ENCODE results near the gene ZCCHC9. TPM values are rescaled to one million over a fixed set of nuclear protein-coding genes. Genes with fewer than 3 reads are reported as not detected.

ZCCHC9 gene
- total RNA-seq, 1 experiment from 2014 or later, result 11.3 TPM

GRCh38 chr5:81355291-81356251 lies 54.2 kb downstream of the ZCCHC9 start:
- Histone ChIP-seq H3K27me3 (ENCODE audit: control insufficient read depth, insufficient read depth, low read length) (no peaks in the 10 kb centered on the region), H3K36me3 (replicated peaks; ENCODE audit: control insufficient read depth, insufficient read depth, low read length) (no peaks in the 10 kb centered on the region), H3K4me3 (ENCODE audit: insufficient read depth, low read depth, low read length) (no peak overlapping the region)
- no peak for DNase-seq

- no peaks in the 10 kb centered on the region for H3K36me3 ChIP-seq (replicated peaks; ENCODE audit: control insufficient read depth, insufficient read depth, low read length)
- peak; percentile 27 for DNase-seq
- H3K27me3 ChIP-seq (ENCODE audit: control insufficient read depth, insufficient read depth, low read length), result no peaks in the 10 kb centered on the region
- no peak overlapping the region for H3K4me3 ChIP-seq (ENCODE audit: insufficient read depth, low read depth, low read length)
Measured at GRCh38 chr5:81359108-81359507, 57.7 kb downstream of the ZCCHC9 start.

DNA sequence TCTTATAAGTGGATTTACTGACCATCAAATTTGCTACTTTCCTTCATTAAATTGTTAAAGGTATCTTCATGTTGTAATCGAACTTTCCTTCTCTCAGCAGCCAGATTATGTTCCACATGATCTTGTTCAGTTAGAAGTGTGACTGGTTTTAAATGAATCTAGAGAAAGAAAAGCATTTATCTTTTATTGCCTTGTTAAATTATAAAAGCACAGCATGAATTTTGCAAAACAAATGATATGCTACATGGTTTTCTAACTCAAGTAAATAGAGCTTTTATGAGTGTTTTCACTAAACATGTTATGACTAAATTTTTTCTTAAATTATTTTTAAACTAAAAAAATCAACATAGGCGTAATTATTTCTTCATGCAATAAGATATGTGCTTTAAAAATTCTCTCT lies 58.5 kb downstream of the ZCCHC9 start:
- no peak for DNase-seq
- Histone ChIP-seq H3K4me3 (ENCODE audit: insufficient read depth, low read depth, low read length) (no peak overlapping the region), H3K36me3 (replicated peaks; ENCODE audit: control insufficient read depth, insufficient read depth, low read length) (no peaks in the 10 kb centered on the region), H3K27me3 (ENCODE audit: control insufficient read depth, insufficient read depth, low read length) (no peaks in the 10 kb centered on the region)

DNA sequence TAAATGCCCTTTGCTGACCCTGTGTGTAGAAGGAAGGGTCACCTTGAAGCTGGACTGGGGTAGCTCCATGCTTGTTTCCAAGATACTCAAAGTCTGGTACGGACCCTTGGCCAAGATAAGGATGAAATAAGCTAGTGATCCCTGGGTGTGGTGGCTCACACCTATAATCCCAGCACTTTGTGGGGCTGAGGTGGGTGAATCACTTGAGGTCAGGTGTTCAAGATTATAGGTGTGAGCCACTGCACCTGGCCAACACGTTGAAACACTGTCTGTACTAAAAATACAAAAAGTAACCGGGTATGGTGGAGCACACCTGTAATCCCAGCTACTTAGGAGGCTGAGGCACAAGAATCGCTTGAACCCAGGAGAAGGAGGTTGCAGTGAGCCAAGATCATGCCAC lies 59.3 kb downstream of the ZCCHC9 start:
- H3K27me3 ChIP-seq (ENCODE audit: control insufficient read depth, insufficient read depth, low read length), result no peaks in the 10 kb centered on the region
- DNase-seq, result no peak
- no peaks in the 10 kb centered on the region for H3K36me3 ChIP-seq (replicated peaks; ENCODE audit: control insufficient read depth, insufficient read depth, low read length)
- H3K4me3 ChIP-seq (ENCODE audit: insufficient read depth, low read depth, low read length), result no peak overlapping the region

DNA sequence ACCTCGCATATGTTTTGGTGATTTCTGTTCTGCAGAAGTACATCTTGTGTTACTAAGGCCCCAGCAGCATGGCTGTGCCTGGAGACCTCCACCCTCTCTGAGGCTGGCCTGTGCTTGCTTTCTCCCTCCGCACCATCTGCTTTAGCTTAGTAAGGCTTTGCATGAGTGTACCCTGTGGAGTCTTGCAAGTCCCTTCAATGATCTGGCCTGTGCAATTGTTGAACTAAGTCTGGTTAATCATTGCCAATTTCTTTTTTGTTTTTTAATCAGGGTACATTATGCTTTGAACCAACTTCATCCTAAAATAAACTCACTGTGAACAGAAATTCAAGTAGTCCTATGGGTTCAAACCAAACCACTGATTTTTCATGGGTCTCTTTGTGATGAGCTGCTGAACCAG lies 60.2 kb downstream of the ZCCHC9 start:
- DNase-seq, result no peak

More for the DNA sequence above, 60.2 kb downstream of the ZCCHC9 start:
- no peaks in the 10 kb centered on the region for H3K36me3 ChIP-seq (replicated peaks; ENCODE audit: control insufficient read depth, insufficient read depth, low read length)
- no peaks in the 10 kb centered on the region for H3K27me3 ChIP-seq (ENCODE audit: control insufficient read depth, insufficient read depth, low read length)
- H3K4me3 ChIP-seq (ENCODE audit: insufficient read depth, low read depth, low read length), result no peak overlapping the region

Other genes starting within 250 kb of the ZCCHC9 start
- 0.66 and 1.2 TPM in 2 replicates for gene CKMT2, start 68.3 kb upstream of the ZCCHC9 start, total RNA-seq (2014; rRNA removed; shearing (Covaris generic))
- not detected in 2 replicates for gene ACOT12, start 92.5 kb downstream of the ZCCHC9 start, total RNA-seq (2014; rRNA removed; shearing (Covaris generic))

Measured in H7 (cell line).